K562 (cell line): ENCODE measurements around the gene STK11. TPM values are rescaled to one million over a fixed set of nuclear protein-coding genes. Genes with fewer than 3 reads are reported as not detected.

Source experiments
- ATAC-seq: fragments of 200-7000 bp; cut with Tn5 transposase; 3 replicates; pipeline ENCODE4 v1.9.1; 2020; ENCODE audit warnings: moderate library complexity
- BruUV-seq: library from RNA; stranded (reverse); fragments of 400-500 nt; replicated peaks from 2 replicates; lab custom pipeline; 2021; lab: Mats Ljungman, UMichigan
- CTCF ChIA-PET: fragments of 300-600 bp; formaldehyde crosslinking; extraction: SDS; loops from one replicate; lab custom pipeline; 2021; ENCODE audit warnings: low intra/inter-chr PET ratio; lab: Yijun Ruan, JAX
- POLR2A ChIA-PET: fragments of 300-600, 350-650 bp; sonication (Branson Sonifier 250); formaldehyde crosslinking; extraction: SDS; loops from one replicate; lab custom pipeline; 2021; ENCODE audit warnings: antibody characterized with exemption, inconsistent platforms; lab: Yijun Ruan, JAX
- DNase-seq, 4 experiments: peaks; one replicate each; pipeline versions ENCODE4 v3.0.0 to v3.0.0-alpha.2; 2011 to 2018; ENCODE audit warnings: low spot score in 3 of 4, mixed read lengths in 3 of 4; ENCODE audit errors: extremely low read depth in 1 of 4
- FAIRE-seq: peaks from 2 replicates; lab custom pipeline; 2011; peaks lifted over from hg19 to GRCh38; lab: Jason Lieb, UNC
- H2AFZ ChIP-seq: 2 replicates; pipeline ENCODE4 v1.6.0; 2011; ENCODE audit warnings: low read depth, low read length, control low read depth, inconsistent platforms
- H3K27ac ChIP-seq: fragments of 200-600 bp; 3 replicates; pipeline ENCODE4 v1.8.0; 2011; ENCODE audit warnings: low read depth, mild to moderate bottlenecking, control low read depth, inconsistent platforms, low read length, moderate library complexity, mixed read lengths; ENCODE audit errors: extremely low read depth
- H3K27me3 ChIP-seq, 2 experiments: fragments of 300-600 bp in 1 of 2; 2 replicates in 1 of 2; 3 replicates in 1 of 2; pipeline versions ENCODE4 v1.6.0 to v1.8.0; 2011; ENCODE audit warnings: inconsistent platforms in 2 of 2, low read length in 2 of 2, mild to moderate bottlenecking in 1 of 2, mixed read lengths in 1 of 2, moderate library complexity in 1 of 2; ENCODE audit not compliant: control insufficient read depth in 2 of 2, insufficient read depth in 2 of 2
- H3K36me3 ChIP-seq: fragments of 300-600 bp; 3 replicates; pipeline ENCODE4 v1.8.0; 2011; ENCODE audit warnings: mild to moderate bottlenecking, low read length, inconsistent platforms; ENCODE audit not compliant: control insufficient read depth, insufficient read depth
- H3K4me1 ChIP-seq, 2 experiments: fragments of 200-600 bp in 1 of 2; replicated peaks in 1 of 2; 2 replicates in 1 of 2; 3 replicates in 1 of 2; pipeline versions ENCODE4 v1.5.1 to v1.8.0; 2011; ENCODE audit warnings: inconsistent platforms in 2 of 2, low read length in 2 of 2, mild to moderate bottlenecking in 1 of 2, mixed read lengths in 1 of 2, moderate library complexity in 1 of 2; ENCODE audit not compliant: control insufficient read depth in 2 of 2, insufficient read depth in 2 of 2
- H3K4me2 ChIP-seq: 2 replicates; pipeline ENCODE4 v1.6.1; 2011; ENCODE audit warnings: low read length, control low read depth, inconsistent platforms, mixed read lengths; ENCODE audit not compliant: insufficient read depth
- H3K4me3 ChIP-seq: fragments of 200-600 bp; sonication (generic), shearing (Covaris generic); 2 replicates; pipeline ENCODE4 v1.5.1; 2016; ENCODE audit warnings: control low read depth, inconsistent platforms
- H3K79me2 ChIP-seq: fragments of 200-600 bp; 3 replicates; pipeline ENCODE4 v1.8.0; 2011; ENCODE audit warnings: low read length, inconsistent platforms; ENCODE audit not compliant: control insufficient read depth, insufficient read depth
- H3K9ac ChIP-seq, 2 experiments: 2 replicates each; pipeline versions ENCODE4 v1.6.0 to v1.6.1; 2011; ENCODE audit warnings: low read depth in 2 of 2, low read length in 2 of 2, control low read depth in 1 of 2, inconsistent platforms in 1 of 2, mild to moderate bottlenecking in 1 of 2, mixed read lengths in 1 of 2; ENCODE audit not compliant: insufficient read depth in 1 of 2
- H3K9me1 ChIP-seq: one replicate; pipeline ENCODE4 v1.6.0; 2011; ENCODE audit warnings: inconsistent platforms, mild to moderate bottlenecking, low read length, moderate library complexity; ENCODE audit not compliant: control insufficient read depth, insufficient read depth
- H3K9me3 ChIP-seq: replicated peaks from 2 replicates; pipeline ENCODE4 v1.5.1; 2011; ENCODE audit warnings: low read depth, low read length, inconsistent platforms; ENCODE audit not compliant: control insufficient read depth, insufficient read depth
- H4K20me1 ChIP-seq: replicated peaks from 2 replicates; pipeline ENCODE4 v1.6.1; 2011; ENCODE audit warnings: low read length, inconsistent platforms, mixed read lengths; ENCODE audit not compliant: control insufficient read depth, insufficient read depth
- CBX2 ChIP-seq: fragments of 200-600 bp; sonication (generic); IDR thresholded peaks from one replicate; pipeline ENCODE4 v1.6.1; 2012; ENCODE audit warnings: mild to moderate bottlenecking, low read length, inconsistent platforms; ENCODE audit not compliant: insufficient read depth, poor library complexity, severe bottlenecking
- ETV5 ChIP-seq: sonication (generic); formaldehyde crosslinking; IDR thresholded peaks from 2 replicates; pipeline ENCODE4 v1.4.0; 2020; ENCODE audit warnings: low read depth, mild to moderate bottlenecking, missing genetic modification reagents
- HNRNPL ChIP-seq: fragments of 200-400 bp; formaldehyde crosslinking; IDR thresholded peaks from 2 replicates; pipeline ENCODE4 v1.6.1; 2017; ENCODE audit warnings: low read depth, mild to moderate bottlenecking, low read length
- HSF4 ChIP-seq: fragments of 250-450 bp; sonication (Bioruptor Pico); IDR thresholded peaks from 2 replicates; pipeline ENCODE4 v2.1.2; 2022; ENCODE audit warnings: mild to moderate bottlenecking, moderate library complexity, borderline replicate concordance
- KDM1A ChIP-seq, 2 experiments: fragments of 450-650 bp; IDR thresholded peaks; 2 replicates each; pipeline ENCODE4 v1.6.1; 2016; ENCODE audit warnings: mild to moderate bottlenecking in 2 of 2
- NR3C1 ChIP-seq: sonication (generic); formaldehyde crosslinking; IDR thresholded peaks from 2 replicates; pipeline ENCODE4 v1.8.1; 2022; ENCODE audit warnings: missing genetic modification reagents
- OTX1 ChIP-seq: fragments of 450-650 bp; formaldehyde crosslinking; IDR thresholded peaks from 2 replicates; pipeline ENCODE4 v1.4.0; 2022; ENCODE audit warnings: mild to moderate bottlenecking
- REST ChIP-seq, 2 experiments: fragments of 450-650 bp; formaldehyde crosslinking in 1 of 2; IDR thresholded peaks; 2 replicates each; pipeline versions ENCODE4 v1.4.0 to v1.6.1; 2014 to 2020; ENCODE audit warnings: mild to moderate bottlenecking in 2 of 2, borderline replicate concordance in 1 of 2, low read depth in 1 of 2
- STAT5A ChIP-seq: IDR thresholded peaks from 2 replicates; pipeline ENCODE4 v1.6.1; 2012; ENCODE audit warnings: low read length, inconsistent platforms, borderline replicate concordance
- TAF7 ChIP-seq: fragments of 450-650 bp; IDR thresholded peaks from 2 replicates; pipeline ENCODE4 v1.6.1; 2016; ENCODE audit warnings: missing genetic modification characterization, missing compliant biosample characterization
- ZNF398 ChIP-seq: fragments of 250-450 bp; sonication (Bioruptor Pico); IDR thresholded peaks from 2 replicates; pipeline ENCODE4 v1.8.0; 2021; ENCODE audit warnings: moderate library complexity, mild to moderate bottlenecking, inconsistent platforms
- WGBS: fragments of 100-300 bp; shearing (Covaris generic); methylation state at CpG from one replicate; pipeline ENCODE4 v1.1.6; 2016; ENCODE audit warnings: low coverage, mixed read lengths; ENCODE audit not compliant: insufficient coverage; ENCODE audit errors: missing lambda C conversion rate; 5-methylcytosine and 5-hydroxymethylcytosine counted together
- in situ Hi-C: fragments of 300-500 bp; cut with MboI; formaldehyde crosslinking; loops from 4 replicates; pipeline ENCODE4 v1.15.0; 2018; ENCODE audit warnings: inconsistent platforms, mixed read lengths
- intact Hi-C: fragments of 100-400 bp; cut with micrococcal nuclease; formaldehyde crosslinking; loops from 2 replicates; pipeline ENCODE4 v1.14.2; 2022
- polyA plus RNA-seq, 8 experiments: library from polyadenylated mRNA; depleted of rRNA in 4 of 8; stranded (reverse) in 5 of 8; unstranded in 3 of 8; fragments of >200 nt; fragmentation: Nextera tagmentation in 2 of 8; fragmentation: Illumina TruSeq in 1 of 8; extraction: Ambion mirVana in 2 of 8; extraction: Trizol in 1 of 8; gene quantifications; 2 replicates each; pipeline versions ENCODE4 v1.2.1 to v1.2.3, GENCODE V29; 2011 to 2014; ENCODE audit warnings: inconsistent platforms in 1 of 8, missing spikeins in 1 of 8
- total RNA-seq, 7 experiments: library from RNA; depleted of rRNA in 6 of 7; stranded (reverse); fragments of >200 nt in 6 of 7; fragmentation: Illumina TruSeq in 2 of 7; extraction: Trizol in 2 of 7; gene quantifications; 2 replicates each; pipeline versions ENCODE4 v1.2.1 to v1.2.3, GENCODE V29; 2011 to 2021; ENCODE audit warnings: low replicate concordance in 1 of 7

The STK11 gene
- total and polyA plus RNA-seq, 9 of the 15 experiments (the other 6 are each of a cell fraction or from before 2014, with no cell fraction given): 0.15 to 96.5 (median 31.7) TPM

- H3K9me3 ChIP-seq: no peaks in the 10 kb centered on the region
- peaks cover 79% of the 10 kb centered on the region for H3K79me2 ChIP-seq
- H4K20me1 ChIP-seq: peaks cover 12% of the 10 kb centered on the region
- no peak overlapping the region for H3K4me3 ChIP-seq
- peaks cover 33 to 89% of the 10 kb centered on the region in 2 experiments for H3K4me1 ChIP-seq
- ATAC-seq (no peak), DNase-seq (no peak), FAIRE-seq (peak; percentile 19)
- no peaks in the 10 kb centered on the region for H3K9me1 ChIP-seq
- ChIA-PET CTCF (no interaction called here), POLR2A (no interaction called here)
- intact Hi-C loops (no loop called here), in situ Hi-C loops (no loop called here)
- no peak overlapping the region; the same call in 2 of the 3 replicates for H3K27ac ChIP-seq
- WGBS: 87% methylated on average over 24 of the region's 38 CpGs
- H3K9ac ChIP-seq: peak overlapping the region in 1 of 2 experiments; percentile 98; a peak in 2 of 4 replicates
- peak overlapping the region; percentile 48 for H3K4me2 ChIP-seq
- no TSS peak for BruUV-seq
- H3K36me3 ChIP-seq: peaks cover 49% of the 10 kb centered on the region; the same call in 2 of the 3 replicates
- no peak overlapping the region for H2AFZ ChIP-seq
- no peaks in the 10 kb centered on the region for H3K27me3 ChIP-seq
- TF ChIP-seq OTX1 (CRISPR knock-in tag): 0 out of 2 replicates have a peak, but pooled peaks have one; percentile 6
- no peak for TF ChIP-seq HSF4
- 0 out of 2 replicates have a peak, but pooled peaks have one; percentile 31 for TF ChIP-seq TAF7 (tag)
- peak in 1 of 2 experiments; percentile 81; a peak in 2 of 4 replicates for TF ChIP-seq KDM1A (IDR thresholded peaks at IDR 0.05)
- TF ChIP-seq ZNF398 (CRISPR knock-in tag): no peak
- TF ChIP-seq REST (IDR thresholded peaks at IDR 0.05; ENCODE audit: borderline replicate concordance): no peak
- TF ChIP-seq REST (CRISPR knock-in tag; IDR thresholded peaks at IDR 0.05; ENCODE audit: low read depth): no peak
- TF ChIP-seq NR3C1: no peak
- TF ChIP-seq ETV5 (CRISPR knock-in tag): no peak
- no peak for TF ChIP-seq HNRNPL
- TF ChIP-seq CBX2: no peak
- peak; percentile 41; the same call in 1 of the 2 replicates for TF ChIP-seq STAT5A
Observed at GRCh38 chr19:1170938-1171754, 34.4 kb upstream of the STK11 start.
